ENCODE results near the gene ARHGAP8. TPM values are rescaled to one million over a fixed set of nuclear protein-coding genes. Genes with fewer than 3 reads are reported as not detected.
"Not testable (repeated sequence)": the region's sequence is repeated elsewhere in the genome, so short reads cannot be mapped to it uniquely, and the experiment has no call there.

The ARHGAP8 gene
- total and polyA plus RNA-seq, 4 donors: 0.69 to 8.5 (median 3.4) TPM

- Histone ChIP-seq H3K36me3 (ENCODE audit: control insufficient read depth, insufficient read depth, low read length) (no peaks in the 10 kb centered on the region), H3K4me1 (ENCODE audit: control insufficient read depth, insufficient read depth, low read length) (peaks cover 42% of the 10 kb centered on the region), H3K9me3 (ENCODE audit: control insufficient read depth, insufficient read depth, low read length) (no peaks in the 10 kb centered on the region), H3K27ac (ENCODE audit: low read depth, low read length) (no peak overlapping the region), H3K4me3 (ENCODE audit: low read depth, low read length) (no peak overlapping the region), H3K27me3 (ENCODE audit: control insufficient read depth, insufficient read depth, low read length) (no peaks in the 10 kb centered on the region)
- DNase-seq (ENCODE audit: low read depth in 4 of 6, low spot score in 6 of 6): peak in 1 of 6 donors; percentile 78
- WGBS (ENCODE audit: insufficient coverage): 52% methylated on average over 14 of the region's 24 CpGs
Observed at GRCh38 chr22:44793506-44794172, 41.3 kb downstream of the ARHGAP8 start.

- Histone ChIP-seq H3K27ac (ENCODE audit: low read depth, low read length) (peak overlapping the region; percentile 57), H3K36me3 (ENCODE audit: control insufficient read depth, insufficient read depth, low read length) (no peaks in the 10 kb centered on the region), H3K9me3 (ENCODE audit: control insufficient read depth, insufficient read depth, low read length) (no peaks in the 10 kb centered on the region), H3K4me1 (ENCODE audit: control insufficient read depth, insufficient read depth, low read length) (peaks cover 51% of the 10 kb centered on the region), H3K4me3 (ENCODE audit: low read depth, low read length) (no peak overlapping the region), H3K27me3 (ENCODE audit: control insufficient read depth, insufficient read depth, low read length) (no peaks in the 10 kb centered on the region)
- DNase-seq (ENCODE audit: low read depth in 4 of 6, low spot score in 6 of 6): no peak
- WGBS (ENCODE audit: insufficient coverage): 59% methylated on average over 17 of the region's 18 CpGs
Observed at GRCh38 chr22:44795701-44796630, 43.6 kb downstream of the ARHGAP8 start.

- Histone ChIP-seq H3K27ac (ENCODE audit: low read depth, low read length) (peak overlapping the region; percentile 64), H3K36me3 (ENCODE audit: control insufficient read depth, insufficient read depth, low read length) (no peaks in the 10 kb centered on the region), H3K4me3 (ENCODE audit: low read depth, low read length) (no peak overlapping the region), H3K9me3 (ENCODE audit: control insufficient read depth, insufficient read depth, low read length) (no peaks in the 10 kb centered on the region), H3K4me1 (ENCODE audit: control insufficient read depth, insufficient read depth, low read length) (peaks cover 51% of the 10 kb centered on the region), H3K27me3 (ENCODE audit: control insufficient read depth, insufficient read depth, low read length) (no peaks in the 10 kb centered on the region)
- 6% methylated on average over 9 of the region's 9 CpGs for WGBS (ENCODE audit: insufficient coverage)
- peak; percentile 76 to 97 (median 86) for DNase-seq (ENCODE audit: low read depth in 4 of 6, low spot score in 6 of 6)
Observed at GRCh38 chr22:44797181-44797725, 44.9 kb downstream of the ARHGAP8 start.

- Histone ChIP-seq H3K9me3 (ENCODE audit: control insufficient read depth, insufficient read depth, low read length) (no peaks in the 10 kb centered on the region), H3K4me3 (ENCODE audit: low read depth, low read length) (no peak overlapping the region), H3K27ac (ENCODE audit: low read depth, low read length) (no peak overlapping the region), H3K27me3 (ENCODE audit: control insufficient read depth, insufficient read depth, low read length) (no peaks in the 10 kb centered on the region), H3K4me1 (ENCODE audit: control insufficient read depth, insufficient read depth, low read length) (peaks cover 38% of the 10 kb centered on the region), H3K36me3 (ENCODE audit: control insufficient read depth, insufficient read depth, low read length) (no peaks in the 10 kb centered on the region)
- WGBS (ENCODE audit: insufficient coverage): 87% methylated on average over 16 of the region's 16 CpGs
- no peak for DNase-seq (ENCODE audit: low read depth in 4 of 6, low spot score in 6 of 6)
Observed at GRCh38 chr22:44799077-44799945, 46.9 kb downstream of the ARHGAP8 start.

GRCh38 chr22:44799946-44800634 is 47.7 kb downstream of the ARHGAP8 start:
- H3K4me3 ChIP-seq (ENCODE audit: low read depth, low read length); H3K36me3 ChIP-seq (ENCODE audit: control insufficient read depth, insufficient read depth, low read length); H3K9me3 ChIP-seq (ENCODE audit: control insufficient read depth, insufficient read depth, low read length); H3K27ac ChIP-seq (ENCODE audit: low read depth, low read length); DNase-seq (ENCODE audit: low read depth in 4 of 6, low spot score in 6 of 6); H3K27me3 ChIP-seq (ENCODE audit: control insufficient read depth, insufficient read depth, low read length): not testable (repeated sequence)
- WGBS (ENCODE audit: insufficient coverage): 48% methylated on average over 2 of the region's 17 CpGs
- H3K4me1 ChIP-seq (ENCODE audit: control insufficient read depth, insufficient read depth, low read length): peaks cover 38% of the 10 kb centered on the region

GRCh38 chr22:44801476-44801875 is 49.1 kb downstream of the ARHGAP8 start:
- Histone ChIP-seq H3K4me3 (ENCODE audit: low read depth, low read length) (no peak overlapping the region), H3K36me3 (ENCODE audit: control insufficient read depth, insufficient read depth, low read length) (no peaks in the 10 kb centered on the region), H3K27ac (ENCODE audit: low read depth, low read length) (no peak overlapping the region), H3K27me3 (ENCODE audit: control insufficient read depth, insufficient read depth, low read length) (peaks cover 2% of the 10 kb centered on the region), H3K9me3 (ENCODE audit: control insufficient read depth, insufficient read depth, low read length) (no peaks in the 10 kb centered on the region), H3K4me1 (ENCODE audit: control insufficient read depth, insufficient read depth, low read length) (peaks cover 30% of the 10 kb centered on the region)
- WGBS (ENCODE audit: insufficient coverage): 79% methylated on average over 11 of the region's 11 CpGs
- DNase-seq (ENCODE audit: low read depth in 4 of 6, low spot score in 6 of 6): no peak

GRCh38 chr22:44802071-44802700 is 49.8 kb downstream of the ARHGAP8 start:
- DNase-seq (ENCODE audit: low read depth in 4 of 6, low spot score in 6 of 6): no peak
- no peak overlapping the region for H3K4me3 ChIP-seq (ENCODE audit: low read depth, low read length)
- 91% methylated on average over 13 of the region's 14 CpGs for WGBS (ENCODE audit: insufficient coverage)
- H3K27me3 ChIP-seq (ENCODE audit: control insufficient read depth, insufficient read depth, low read length): peaks cover 2% of the 10 kb centered on the region
- peaks cover 23% of the 10 kb centered on the region for H3K4me1 ChIP-seq (ENCODE audit: control insufficient read depth, insufficient read depth, low read length)
- H3K36me3 ChIP-seq (ENCODE audit: control insufficient read depth, insufficient read depth, low read length): no peaks in the 10 kb centered on the region
- no peak overlapping the region for H3K27ac ChIP-seq (ENCODE audit: low read depth, low read length)
- H3K9me3 ChIP-seq (ENCODE audit: control insufficient read depth, insufficient read depth, low read length): no peaks in the 10 kb centered on the region

- Histone ChIP-seq H3K36me3 (ENCODE audit: control insufficient read depth, insufficient read depth, low read length) (no peaks in the 10 kb centered on the region), H3K9me3 (ENCODE audit: control insufficient read depth, insufficient read depth, low read length) (no peaks in the 10 kb centered on the region), H3K27ac (ENCODE audit: low read depth, low read length) (no peak overlapping the region), H3K4me3 (ENCODE audit: low read depth, low read length) (no peak overlapping the region), H3K27me3 (ENCODE audit: control insufficient read depth, insufficient read depth, low read length) (peaks cover 2% of the 10 kb centered on the region), H3K4me1 (ENCODE audit: control insufficient read depth, insufficient read depth, low read length) (peaks cover 16% of the 10 kb centered on the region)
- WGBS (ENCODE audit: insufficient coverage): 87% methylated on average over 6 of the region's 6 CpGs
- no peak for DNase-seq (ENCODE audit: low read depth in 4 of 6, low spot score in 6 of 6)
Observed at GRCh38 chr22:44802956-44803355, 50.6 kb downstream of the ARHGAP8 start.
